Keratinocyte (primary cell): ENCODE measurements around the gene MUC4.

ENCODE experiments used
- CTCF ChIP-seq, 3 experiments: IDR thresholded peaks in 1 of 3; conservative IDR thresholded peaks in 1 of 3; optimal IDR thresholded peaks in 1 of 3; 2 replicates in 2 of 3; 3 replicates in 1 of 3; pipeline versions ENCODE3 to v1.5.1; 2011; ENCODE audit warnings: low read length in 3 of 3, mild to moderate bottlenecking in 3 of 3, moderate library complexity in 2 of 3, control low read depth in 1 of 3, inconsistent platforms in 1 of 3; ENCODE audit not compliant: insufficient read depth in 2 of 3; ENCODE audit errors: extremely low read depth in 1 of 3
- EZH2 ChIP-seq: IDR thresholded peaks from one replicate; pipeline ENCODE4 v1.6.1; 2012; ENCODE audit warnings: inconsistent platforms, mild to moderate bottlenecking, low read length, moderate library complexity

- TF ChIP-seq CTCF (optimal IDR thresholded peaks at IDR 0.05 in 1 of 3, IDR thresholded peaks at IDR 0.05 in 1 of 3, conservative IDR thresholded peaks at IDR 0.05 in 1 of 3; ENCODE audit: extremely low read depth in 1 of 3, insufficient read depth in 2 of 3, low read length in 3 of 3) = no peak
- no peak for TF ChIP-seq EZH2
Observed at GRCh38 chr3:195754906-195755305, 56.8 kb downstream of the MUC4 start.
